Brain microvascular endothelial cell (primary cell): Measurements from ENCODE around the gene RHOA.

Source experiments
- DNase-seq: peaks from one replicate; pipeline ENCODE4 v3.0.0-alpha.2; 2020
- H3K27ac ChIP-seq: fragments of 250-450 bp; sonication (Bioruptor Pico); 2 replicates; pipeline ENCODE4 v1.5.1; 2020; ENCODE audit warnings: mild to moderate bottlenecking, moderate library complexity
- H3K27me3 ChIP-seq: fragments of 250-450 bp; sonication (Bioruptor Pico); replicated peaks from 2 replicates; pipeline ENCODE4 v1.5.1; 2020; ENCODE audit warnings: mild to moderate bottlenecking
- H3K36me3 ChIP-seq: fragments of 250-450 bp; sonication (Bioruptor Pico); replicated peaks from 2 replicates; pipeline ENCODE4 v1.5.1; 2020; ENCODE audit warnings: mild to moderate bottlenecking
- H3K4me3 ChIP-seq: 2 replicates; pipeline ENCODE4 v1.5.1; 2011; ENCODE audit warnings: low read depth, mild to moderate bottlenecking, control low read depth, low read length, moderate library complexity
- in situ Hi-C: cut with HindIII; loops from 2 replicates; pipeline ENCODE4 v1.10.0; 2017; ENCODE audit warnings: low sequenced_read_pairs, low pct_ligation_motif_present
- TF ChIP-seq, protein P1 (sequence below): IDR thresholded peaks from 2 replicates; pipeline ENCODE4 v1.5.1; 2011; ENCODE audit warnings: low read depth, mild to moderate bottlenecking, moderate library complexity, low read length, control low read depth, inconsistent platforms; ENCODE audit errors: missing control alignments

RHOA gene

DNA sequence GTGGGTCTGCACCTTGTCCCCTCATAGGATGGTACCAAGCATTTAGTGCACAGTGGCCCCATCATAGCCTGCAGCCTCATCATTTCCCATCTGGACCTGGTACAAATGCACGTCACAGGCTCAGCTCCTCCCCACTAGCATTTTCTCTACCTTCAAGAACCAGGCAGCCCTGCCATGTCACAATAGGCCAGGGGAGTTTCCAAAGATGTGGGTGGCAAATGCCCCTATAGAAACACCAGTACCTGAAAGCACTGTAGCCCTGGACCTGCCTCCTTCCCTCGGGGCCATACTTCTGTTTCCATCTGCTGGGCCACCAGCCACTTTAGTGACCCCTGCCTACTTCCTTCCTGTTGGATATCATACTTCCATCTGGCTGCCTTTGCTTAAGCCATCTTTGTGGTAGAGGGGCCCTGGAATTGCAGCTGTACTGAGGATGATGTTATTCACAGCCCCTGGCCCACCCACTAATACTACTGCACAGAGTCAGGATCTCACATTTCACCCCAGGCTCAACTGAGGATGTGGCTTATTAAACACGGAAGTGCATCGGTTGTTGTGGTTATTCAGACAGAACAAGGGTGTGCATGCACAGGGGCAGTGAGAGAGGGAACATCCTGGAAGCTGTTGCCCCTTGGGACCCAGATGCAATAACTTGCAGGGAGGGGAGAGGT lies 4.3 kb upstream of the RHOA start:
- in situ Hi-C loops, result no loop called here
- no peak for DNase-seq
- H3K36me3 ChIP-seq, result peaks cover 11% of the 10 kb centered on the region
- H3K27ac ChIP-seq, result peak overlapping the region; percentile 2
- TF ChIP-seq, protein P1, sequence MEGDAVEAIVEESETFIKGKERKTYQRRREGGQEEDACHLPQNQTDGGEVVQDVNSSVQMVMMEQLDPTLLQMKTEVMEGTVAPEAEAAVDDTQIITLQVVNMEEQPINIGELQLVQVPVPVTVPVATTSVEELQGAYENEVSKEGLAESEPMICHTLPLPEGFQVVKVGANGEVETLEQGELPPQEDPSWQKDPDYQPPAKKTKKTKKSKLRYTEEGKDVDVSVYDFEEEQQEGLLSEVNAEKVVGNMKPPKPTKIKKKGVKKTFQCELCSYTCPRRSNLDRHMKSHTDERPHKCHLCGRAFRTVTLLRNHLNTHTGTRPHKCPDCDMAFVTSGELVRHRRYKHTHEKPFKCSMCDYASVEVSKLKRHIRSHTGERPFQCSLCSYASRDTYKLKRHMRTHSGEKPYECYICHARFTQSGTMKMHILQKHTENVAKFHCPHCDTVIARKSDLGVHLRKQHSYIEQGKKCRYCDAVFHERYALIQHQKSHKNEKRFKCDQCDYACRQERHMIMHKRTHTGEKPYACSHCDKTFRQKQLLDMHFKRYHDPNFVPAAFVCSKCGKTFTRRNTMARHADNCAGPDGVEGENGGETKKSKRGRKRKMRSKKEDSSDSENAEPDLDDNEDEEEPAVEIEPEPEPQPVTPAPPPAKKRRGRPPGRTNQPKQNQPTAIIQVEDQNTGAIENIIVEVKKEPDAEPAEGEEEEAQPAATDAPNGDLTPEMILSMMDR, result no peak
- no peaks in the 10 kb centered on the region for H3K27me3 ChIP-seq
- no peak overlapping the region for H3K4me3 ChIP-seq

DNA sequence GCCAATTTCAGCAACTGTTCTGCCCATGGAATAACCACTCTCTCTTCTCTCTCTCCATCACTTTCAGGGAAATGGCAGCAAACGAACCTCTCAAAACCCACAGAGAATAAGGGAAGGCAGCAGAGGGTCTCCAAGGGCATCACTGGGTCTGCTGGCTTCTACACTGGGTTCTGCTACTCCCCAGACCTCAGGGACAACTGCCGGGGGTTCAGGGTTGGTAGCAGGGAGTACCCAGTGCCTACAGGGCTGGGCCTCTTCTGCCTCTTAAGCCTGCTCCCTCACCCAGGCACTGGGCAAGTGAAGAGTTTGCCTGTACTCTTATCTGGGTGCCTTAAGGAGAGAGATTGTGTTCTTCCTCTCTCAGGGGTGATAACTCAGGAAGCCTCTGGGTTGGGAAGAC lies 3.0 kb upstream of the RHOA start:
- in situ Hi-C loops, result no loop called here
- H3K27me3 ChIP-seq, result no peaks in the 10 kb centered on the region
- H3K36me3 ChIP-seq, result peaks cover 11% of the 10 kb centered on the region
- no peak overlapping the region for H3K27ac ChIP-seq
- TF ChIP-seq, protein P1, result no peak
- no peak overlapping the region for H3K4me3 ChIP-seq
- no peak for DNase-seq

DNA sequence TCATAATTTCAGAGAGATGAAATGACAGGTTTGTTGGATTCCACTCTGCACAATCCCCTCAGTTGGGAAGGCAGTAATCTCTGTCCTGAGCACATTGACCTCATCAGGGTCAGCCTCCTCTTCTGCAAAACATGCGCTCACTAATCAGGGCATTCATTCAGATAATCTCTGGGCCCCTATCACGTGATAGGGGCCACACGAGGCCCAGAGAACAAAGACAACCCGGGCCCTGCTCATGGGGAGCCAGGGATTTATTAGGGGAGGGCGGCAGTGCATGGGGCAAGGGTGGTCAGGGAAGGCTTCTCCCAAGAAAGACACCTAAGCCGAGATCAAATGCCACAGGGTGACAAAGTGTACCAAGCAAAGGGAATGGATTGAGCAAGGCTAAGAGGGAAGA lies 1.6 kb upstream of the RHOA start:
- H3K27me3 ChIP-seq, result no peaks in the 10 kb centered on the region
- TF ChIP-seq, protein P1, result no peak
- peak overlapping the region; percentile 89 for H3K4me3 ChIP-seq
- in situ Hi-C loops, result no loop called here
- H3K36me3 ChIP-seq, result peaks cover 11% of the 10 kb centered on the region
- no peak overlapping the region for H3K27ac ChIP-seq
- no peak for DNase-seq

- peak overlapping the region; percentile 97 for H3K27ac ChIP-seq
- H3K36me3 ChIP-seq, result peaks cover 11% of the 10 kb centered on the region
- no peaks in the 10 kb centered on the region for H3K27me3 ChIP-seq
- in situ Hi-C loops, result no loop called here
- no peak for DNase-seq
- H3K4me3 ChIP-seq, result peak overlapping the region; percentile 89
- TF ChIP-seq, protein P1, result no peak
Measured at GRCh38 chr3:49412632-49413337, 1.0 kb upstream of the RHOA start.

GRCh38 chr3:49411535-49411967 lies 225 bp downstream of the RHOA start:
- TF ChIP-seq, protein P1, result no peak
- Histone ChIP-seq H3K27ac (peak overlapping the region; percentile 96), H3K4me3 (peak overlapping the region; percentile 79), H3K36me3 (peaks cover 11% of the 10 kb centered on the region), H3K27me3 (no peaks in the 10 kb centered on the region)
- DNase-seq, result no peak
- in situ Hi-C loops, result no loop called here
